WTC11 (cell line): ENCODE results near the gene POU5F2.

Experiments used
- ETV6 ChIP-seq: sonication (generic); formaldehyde crosslinking; IDR thresholded peaks from 2 replicates; pipeline ENCODE4 v1.8.1; 2022; ENCODE audit warnings: mild to moderate bottlenecking, missing genetic modification reagents
- TCF7 ChIP-seq: sonication (generic); formaldehyde crosslinking; IDR thresholded peaks from 2 replicates; pipeline ENCODE4 v1.8.0; 2022; ENCODE audit warnings: mild to moderate bottlenecking, low read depth, missing genetic modification reagents, moderate library complexity
- TF ChIP-seq, protein P1 (sequence below): sonication (generic); formaldehyde crosslinking; IDR thresholded peaks from 2 replicates; pipeline ENCODE4 v1.8.1; 2023; ENCODE audit warnings: mild to moderate bottlenecking, missing genetic modification reagents, moderate library complexity
- TF ChIP-seq, protein P2 (sequence below): sonication (generic); formaldehyde crosslinking; conservative IDR thresholded peaks from 2 replicates; pipeline ENCODE4 v1.8.1; 2022; ENCODE audit warnings: mild to moderate bottlenecking, missing genetic modification reagents
- TF ChIP-seq, protein P3 (sequence below): sonication (generic); formaldehyde crosslinking; IDR thresholded peaks from 2 replicates; pipeline ENCODE4 v1.8.1; 2022; ENCODE audit warnings: missing genetic modification reagents, borderline replicate concordance
- TF ChIP-seq, protein P4 (sequence below): fragments of 200-600 bp; IDR thresholded peaks from 2 replicates; pipeline ENCODE4 v1.8.0; 2022; ENCODE audit warnings: antibody characterized with exemption

DNA sequence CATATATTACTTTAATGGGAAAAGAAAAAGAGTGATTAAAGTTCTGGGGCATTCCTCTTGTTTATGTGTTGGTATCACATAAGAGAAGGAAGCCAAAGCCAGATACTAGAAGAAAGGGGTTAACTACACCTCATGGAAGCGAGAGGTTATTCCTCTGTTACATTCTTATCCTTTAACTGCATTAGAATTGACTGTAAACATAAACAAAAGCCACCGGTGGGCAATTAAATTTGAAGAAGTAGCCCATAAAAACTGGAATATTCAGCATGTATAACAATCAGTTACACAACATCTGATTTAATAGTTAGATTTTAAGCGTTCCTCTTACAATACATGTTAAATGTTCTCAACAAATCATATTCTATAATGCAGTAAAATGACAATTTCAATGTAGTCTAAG is 18.8 kb downstream of the POU5F2 start:
- TF ChIP-seq, protein P1, sequence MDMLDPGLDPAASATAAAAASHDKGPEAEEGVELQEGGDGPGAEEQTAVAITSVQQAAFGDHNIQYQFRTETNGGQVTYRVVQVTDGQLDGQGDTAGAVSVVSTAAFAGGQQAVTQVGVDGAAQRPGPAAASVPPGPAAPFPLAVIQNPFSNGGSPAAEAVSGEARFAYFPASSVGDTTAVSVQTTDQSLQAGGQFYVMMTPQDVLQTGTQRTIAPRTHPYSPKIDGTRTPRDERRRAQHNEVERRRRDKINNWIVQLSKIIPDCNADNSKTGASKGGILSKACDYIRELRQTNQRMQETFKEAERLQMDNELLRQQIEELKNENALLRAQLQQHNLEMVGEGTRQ (CRISPR knock-in tag): no peak
- TF ChIP-seq, protein P2, sequence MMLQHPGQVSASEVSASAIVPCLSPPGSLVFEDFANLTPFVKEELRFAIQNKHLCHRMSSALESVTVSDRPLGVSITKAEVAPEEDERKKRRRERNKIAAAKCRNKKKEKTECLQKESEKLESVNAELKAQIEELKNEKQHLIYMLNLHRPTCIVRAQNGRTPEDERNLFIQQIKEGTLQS (CRISPR knock-in tag): no peak
- no peak for TF ChIP-seq TCF7
- no peak for TF ChIP-seq ETV6 (CRISPR knock-in tag)
- TF ChIP-seq, protein P3, sequence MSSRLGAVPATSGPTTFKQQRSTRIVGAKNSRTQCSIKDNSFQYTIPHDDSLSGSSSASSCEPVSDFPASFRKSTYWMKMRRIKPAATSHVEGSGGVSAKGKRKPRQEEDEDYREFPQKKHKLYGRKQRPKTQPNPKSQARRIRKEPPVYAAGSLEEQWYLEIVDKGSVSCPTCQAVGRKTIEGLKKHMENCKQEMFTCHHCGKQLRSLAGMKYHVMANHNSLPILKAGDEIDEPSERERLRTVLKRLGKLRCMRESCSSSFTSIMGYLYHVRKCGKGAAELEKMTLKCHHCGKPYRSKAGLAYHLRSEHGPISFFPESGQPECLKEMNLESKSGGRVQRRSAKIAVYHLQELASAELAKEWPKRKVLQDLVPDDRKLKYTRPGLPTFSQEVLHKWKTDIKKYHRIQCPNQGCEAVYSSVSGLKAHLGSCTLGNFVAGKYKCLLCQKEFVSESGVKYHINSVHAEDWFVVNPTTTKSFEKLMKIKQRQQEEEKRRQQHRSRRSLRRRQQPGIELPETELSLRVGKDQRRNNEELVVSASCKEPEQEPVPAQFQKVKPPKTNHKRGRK: no peak
- TF ChIP-seq, protein P4, sequence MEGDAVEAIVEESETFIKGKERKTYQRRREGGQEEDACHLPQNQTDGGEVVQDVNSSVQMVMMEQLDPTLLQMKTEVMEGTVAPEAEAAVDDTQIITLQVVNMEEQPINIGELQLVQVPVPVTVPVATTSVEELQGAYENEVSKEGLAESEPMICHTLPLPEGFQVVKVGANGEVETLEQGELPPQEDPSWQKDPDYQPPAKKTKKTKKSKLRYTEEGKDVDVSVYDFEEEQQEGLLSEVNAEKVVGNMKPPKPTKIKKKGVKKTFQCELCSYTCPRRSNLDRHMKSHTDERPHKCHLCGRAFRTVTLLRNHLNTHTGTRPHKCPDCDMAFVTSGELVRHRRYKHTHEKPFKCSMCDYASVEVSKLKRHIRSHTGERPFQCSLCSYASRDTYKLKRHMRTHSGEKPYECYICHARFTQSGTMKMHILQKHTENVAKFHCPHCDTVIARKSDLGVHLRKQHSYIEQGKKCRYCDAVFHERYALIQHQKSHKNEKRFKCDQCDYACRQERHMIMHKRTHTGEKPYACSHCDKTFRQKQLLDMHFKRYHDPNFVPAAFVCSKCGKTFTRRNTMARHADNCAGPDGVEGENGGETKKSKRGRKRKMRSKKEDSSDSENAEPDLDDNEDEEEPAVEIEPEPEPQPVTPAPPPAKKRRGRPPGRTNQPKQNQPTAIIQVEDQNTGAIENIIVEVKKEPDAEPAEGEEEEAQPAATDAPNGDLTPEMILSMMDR: no peak
